HEK293 (cell line): Measurements from ENCODE around the gene TRIM46.
"Not testable (repeated sequence)": the region's sequence is repeated elsewhere in the genome, so short reads cannot be mapped to it uniquely, and the experiment has no call there.

Experiments used
- CTCF ChIA-PET: fragments of 350-600 bp; formaldehyde crosslinking; extraction: SDS; loops from one replicate; lab custom pipeline; 2021; ENCODE audit warnings: antibody characterized with exemption; lab: Yijun Ruan, JAX
- POLR2A ChIA-PET: fragments of 300-600 bp; formaldehyde crosslinking; extraction: SDS; loops from one replicate; lab custom pipeline; 2020; ENCODE audit warnings: antibody characterized with exemption, inconsistent platforms; lab: Yijun Ruan, JAX
- H3K27ac ChIP-seq: fragments of 200-500 bp; sonication (Bioruptor generic); 2 replicates; pipeline ENCODE4 v1.5.1; 2014; ENCODE audit warnings: low read depth, low read length, control low read depth, inconsistent platforms; ENCODE audit errors: extremely low read depth
- H3K36me3 ChIP-seq, 2 experiments: fragments of 200-500 bp in 1 of 2; sonication (Bioruptor generic) in 1 of 2; 1 replicate in 1 of 2; 2 replicates in 1 of 2; pipeline ENCODE4 v1.5.1; 2014 to 2017; ENCODE audit warnings: inconsistent platforms in 2 of 2, low read length in 2 of 2; ENCODE audit not compliant: control insufficient read depth in 2 of 2, insufficient read depth in 1 of 2
- H3K4me1 ChIP-seq: fragments of 200-500 bp; sonication (Bioruptor generic); 2 replicates; pipeline ENCODE4 v1.5.1; 2014; ENCODE audit warnings: mild to moderate bottlenecking, low read length, inconsistent platforms; ENCODE audit not compliant: control insufficient read depth, insufficient read depth
- H3K4me3 ChIP-seq: 2 replicates; pipeline ENCODE4 v1.5.1; 2011; ENCODE audit warnings: low read depth, mild to moderate bottlenecking, control low read depth, low read length, moderate library complexity
- H3K9me3 ChIP-seq: fragments of 200-500 bp; sonication (Bioruptor generic); 2 replicates; pipeline ENCODE4 v1.5.1; 2014; ENCODE audit warnings: low read depth, low read length, inconsistent platforms; ENCODE audit not compliant: control insufficient read depth, insufficient read depth
- GLI4 ChIP-seq: fragments of 450-650 bp; formaldehyde crosslinking; IDR thresholded peaks from 2 replicates; pipeline ENCODE4 v1.5.1; 2016; ENCODE audit warnings: missing biosample characterization, missing genetic modification characterization
- KLF7 ChIP-seq: fragments of 450-650 bp; formaldehyde crosslinking; IDR thresholded peaks from 2 replicates; pipeline ENCODE4 v1.5.1; 2016; ENCODE audit warnings: missing biosample characterization, missing genetic modification characterization, borderline replicate concordance
- MEIS1 ChIP-seq: sonication (generic); formaldehyde crosslinking; IDR thresholded peaks from 2 replicates; pipeline ENCODE4 v1.8.1; 2022; ENCODE audit warnings: missing genetic modification reagents, mild to moderate bottlenecking, borderline replicate concordance
- TCF7L2 ChIP-seq: IDR thresholded peaks from 2 replicates; pipeline ENCODE4 v1.6.1; 2011; ENCODE audit warnings: low read depth, mild to moderate bottlenecking, inconsistent platforms, low read length, moderate library complexity, borderline replicate concordance
- WT1 ChIP-seq: fragments of 450-650 bp; formaldehyde crosslinking; IDR thresholded peaks from 2 replicates; pipeline ENCODE4 v1.5.1; 2016; ENCODE audit warnings: missing biosample characterization, missing genetic modification characterization
- YY2 ChIP-seq: fragments of 450-650 bp; formaldehyde crosslinking; IDR thresholded peaks from 2 replicates; pipeline ENCODE4 v1.5.1; 2016; ENCODE audit warnings: missing biosample characterization, missing genetic modification characterization
- ZBTB17 ChIP-seq: fragments of 450-650 bp; formaldehyde crosslinking; IDR thresholded peaks from 2 replicates; pipeline ENCODE4 v1.5.1; 2016; ENCODE audit warnings: missing biosample characterization, missing genetic modification characterization
- ZNF114 ChIP-seq: fragments of 450-650 bp; formaldehyde crosslinking; IDR thresholded peaks from 2 replicates; pipeline ENCODE4 v1.5.0; 2017; ENCODE audit warnings: missing biosample characterization, missing genetic modification characterization
- ZNF146 ChIP-seq: fragments of 450-650 bp; formaldehyde crosslinking; IDR thresholded peaks from 2 replicates; pipeline ENCODE4 v1.5.1; 2016; ENCODE audit warnings: missing biosample characterization, missing genetic modification characterization
- ZNF292 ChIP-seq: fragments of 450-650 bp; formaldehyde crosslinking; IDR thresholded peaks from 2 replicates; pipeline ENCODE4 v1.5.1; 2016; ENCODE audit warnings: low read depth, missing biosample characterization, missing genetic modification characterization, borderline replicate concordance
- ZNF341 ChIP-seq: fragments of 450-650 bp; formaldehyde crosslinking; IDR thresholded peaks from 2 replicates; pipeline ENCODE4; 2016; ENCODE audit warnings: low read depth, missing biosample characterization, missing genetic modification characterization
- ZNF548 ChIP-seq: fragments of 450-650 bp; formaldehyde crosslinking; IDR thresholded peaks from 2 replicates; pipeline ENCODE4 v1.5.1; 2016; ENCODE audit warnings: missing biosample characterization, missing genetic modification characterization
- ZNF555 ChIP-seq: fragments of 450-650 bp; formaldehyde crosslinking; conservative IDR thresholded peaks from 2 replicates; pipeline ENCODE4 v1.5.1; 2017; ENCODE audit warnings: missing biosample characterization, mild to moderate bottlenecking, missing genetic modification characterization, inconsistent platforms
- ZNF558 ChIP-seq: fragments of 450-650 bp; formaldehyde crosslinking; IDR thresholded peaks from 2 replicates; pipeline ENCODE4 v1.5.1; 2016; ENCODE audit warnings: missing biosample characterization, missing genetic modification characterization
- ZNF623 ChIP-seq: fragments of 450-650 bp; formaldehyde crosslinking; IDR thresholded peaks from 2 replicates; pipeline ENCODE4 v1.5.1; 2016; ENCODE audit warnings: missing biosample characterization, missing genetic modification characterization
- ZNF677 ChIP-seq: fragments of 450-650 bp; IDR thresholded peaks from 2 replicates; pipeline ENCODE4 v1.5.0; 2018; ENCODE audit warnings: missing biosample characterization, mild to moderate bottlenecking, missing genetic modification characterization, moderate library complexity
- ZNF747 ChIP-seq: fragments of 450-650 bp; formaldehyde crosslinking; IDR thresholded peaks from 2 replicates; pipeline ENCODE4 v1.5.1; 2016; ENCODE audit warnings: missing biosample characterization, missing genetic modification characterization
- ZNF768 ChIP-seq: fragments of 450-650 bp; formaldehyde crosslinking; IDR thresholded peaks from 2 replicates; pipeline ENCODE4 v1.5.1; 2018; ENCODE audit warnings: missing biosample characterization, mild to moderate bottlenecking, missing genetic modification characterization
- ZXDB ChIP-seq: fragments of 450-650 bp; formaldehyde crosslinking; IDR thresholded peaks from 2 replicates; pipeline ENCODE4 v1.5.1; 2016; ENCODE audit warnings: missing biosample characterization, missing genetic modification characterization
- TF ChIP-seq, protein P1 (sequence below): fragments of 450-650 bp; formaldehyde crosslinking; IDR thresholded peaks from 2 replicates; pipeline ENCODE4 v1.5.1; 2016; ENCODE audit warnings: missing biosample characterization, missing genetic modification characterization
- TF ChIP-seq, protein P2 (sequence below): fragments of 450-650 bp; formaldehyde crosslinking; IDR thresholded peaks from 2 replicates; pipeline ENCODE4; 2016; ENCODE audit warnings: missing biosample characterization, missing genetic modification characterization

Gene TRIM46

DNA sequence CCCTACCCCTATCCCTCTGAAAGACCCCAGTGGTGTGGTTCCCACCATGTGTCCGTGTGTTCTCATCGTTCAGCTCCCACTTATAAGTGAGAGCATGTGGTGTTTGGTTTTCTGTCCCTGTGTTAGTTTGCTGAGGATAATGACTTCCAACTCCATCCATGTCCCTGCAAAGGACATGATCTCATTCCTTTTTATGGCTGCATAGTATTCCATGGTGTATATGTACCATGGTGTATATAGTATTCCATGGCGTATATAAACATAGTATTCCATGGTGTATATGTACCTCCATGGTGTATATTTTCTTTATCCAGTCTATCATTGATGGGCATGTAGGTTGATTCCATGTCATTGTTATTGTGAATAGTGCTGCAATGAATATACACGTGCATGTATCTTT lies 9.9 kb upstream of the TRIM46 start:
- H3K4me3 ChIP-seq, POLR2A ChIA-PET, H3K4me1 ChIP-seq, H3K36me3 ChIP-seq, H3K27ac ChIP-seq, H3K9me3 ChIP-seq: not testable (repeated sequence)
- CTCF ChIA-PET = interaction anchor here (1.5 to 12.2 kb wide), 3 partner anchors 9 to 72 kb away, joined by 12 to 439 read pairs (median 13); partner anchors contain the start of gene KRTCAP2
- TF ChIP-seq ZNF146 (tag by site-specific recombination) = peak; percentile 98
- TF ChIP-seq, protein P1, sequence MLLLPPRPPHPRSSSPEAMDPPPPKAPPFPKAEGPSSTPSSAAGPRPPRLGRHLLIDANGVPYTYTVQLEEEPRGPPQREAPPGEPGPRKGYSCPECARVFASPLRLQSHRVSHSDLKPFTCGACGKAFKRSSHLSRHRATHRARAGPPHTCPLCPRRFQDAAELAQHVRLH (tag by site-specific recombination) = peak; percentile 84

DNA sequence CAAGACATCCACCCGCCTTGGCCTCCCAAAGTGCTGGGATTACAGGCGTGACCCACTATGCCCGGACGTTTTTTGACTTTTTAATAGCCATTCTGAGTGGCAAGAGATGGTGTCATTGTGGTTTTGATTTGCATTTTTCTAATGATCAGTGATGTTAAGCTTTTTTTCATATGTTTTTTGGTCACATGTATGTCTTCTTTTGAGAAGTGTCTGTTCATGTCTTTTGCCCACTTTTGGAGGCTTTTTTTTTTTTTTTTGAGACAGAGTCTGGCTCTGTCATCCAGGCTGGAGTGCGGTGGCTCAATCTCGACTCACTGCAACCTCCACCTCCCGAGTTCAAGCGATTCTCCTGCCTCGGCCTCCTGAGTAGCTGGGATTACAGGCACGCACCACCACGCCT lies 9.0 kb upstream of the TRIM46 start:
- H3K4me3 ChIP-seq, H3K27ac ChIP-seq, H3K9me3 ChIP-seq, H3K4me1 ChIP-seq: not testable (repeated sequence)
- H3K36me3 ChIP-seq = peaks cover 0 to 13% of the 10 kb centered on the region in 2 experiments; a peak in 2 of 3 replicates
- POLR2A ChIA-PET = interaction anchor here (0.7 kb wide), 1 partner anchor 720 kb away, joined by 9 read pairs; no protein-coding TSS in a partner anchor
- CTCF ChIA-PET = interaction anchor here (1.3 to 12.2 kb wide), 4 partner anchors 8 to 200 kb away, joined by 4 to 439 read pairs (median 8); partner anchors contain the start of gene KRTCAP2

- Histone ChIP-seq H3K4me1 (no peaks in the 10 kb centered on the region; the same call in 1 of the 2 replicates), H3K9me3 (no peaks in the 10 kb centered on the region), H3K4me3 (no peak overlapping the region), H3K36me3 (peaks cover 0 to 25% of the 10 kb centered on the region in 2 experiments; a peak in 2 of 3 replicates), H3K27ac (no peak overlapping the region)
- ChIA-PET POLR2A (no interaction called here), CTCF (interaction anchor here (0.6 to 12.2 kb wide), 6 partner anchors 11 to 104 kb away, joined by 3 to 439 read pairs (median 9); no protein-coding TSS in a partner anchor)
- TF ChIP-seq ZXDB = no peak
- no peak for TF ChIP-seq ZBTB17 (tag by site-specific recombination)
- TF ChIP-seq, protein P2, sequence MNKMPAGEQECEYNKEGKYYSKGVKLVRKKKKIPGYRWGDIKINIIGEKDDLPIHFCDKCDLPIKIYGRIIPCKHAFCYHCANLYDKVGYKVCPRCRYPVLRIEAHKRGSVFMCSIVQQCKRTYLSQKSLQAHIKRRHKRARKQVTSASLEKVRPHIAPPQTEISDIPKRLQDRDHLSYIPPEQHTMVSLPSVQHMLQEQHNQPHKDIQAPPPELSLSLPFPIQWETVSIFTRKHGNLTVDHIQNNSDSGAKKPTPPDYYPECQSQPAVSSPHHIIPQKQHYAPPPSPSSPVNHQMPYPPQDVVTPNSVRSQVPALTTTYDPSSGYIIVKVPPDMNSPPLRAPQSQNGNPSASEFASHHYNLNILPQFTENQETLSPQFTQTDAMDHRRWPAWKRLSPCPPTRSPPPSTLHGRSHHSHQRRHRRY (tag by site-specific recombination) = no peak
- no peak for TF ChIP-seq ZNF747 (tag by site-specific recombination)
- no peak for TF ChIP-seq MEIS1 (CRISPR knock-in tag)
- TF ChIP-seq ZNF677 (tag by site-specific recombination) = no peak
- no peak for TF ChIP-seq ZNF768 (tag by site-specific recombination)
- TF ChIP-seq ZNF548 (tag by site-specific recombination) = no peak
- no peak for TF ChIP-seq TCF7L2
- TF ChIP-seq GLI4 = no peak
- TF ChIP-seq ZNF292 (tag by site-specific recombination) = no peak
- TF ChIP-seq ZNF623 (tag by site-specific recombination) = no peak
- TF ChIP-seq ZNF555 (tag by site-specific recombination) = no peak
- TF ChIP-seq ZNF341 (tag by site-specific recombination) = no peak
- no peak for TF ChIP-seq ZNF558 (tag by site-specific recombination)
- TF ChIP-seq YY2 (tag by site-specific recombination) = no peak
- no peak for TF ChIP-seq ZNF114
- no peak for TF ChIP-seq KLF7 (tag by site-specific recombination)
- no peak for TF ChIP-seq WT1 (tag by site-specific recombination)
Measured at GRCh38 chr1:155166051-155166470, 7.6 kb upstream of the TRIM46 start.
